IMR-90 (cell line): ENCODE data around the gene MPRIP.

Source experiments
- CEBPB ChIP-seq: IDR thresholded peaks from 2 replicates; pipeline ENCODE4 v1.6.1; 2012; ENCODE audit warnings: low read depth, low read length, improper control_type of control experiment
- CHD1 ChIP-seq: IDR thresholded peaks from 2 replicates; pipeline ENCODE4 v1.6.1; 2012; ENCODE audit warnings: low read depth, low read length, improper control_type of control experiment
- CTCF ChIP-seq: conservative IDR thresholded peaks from 2 replicates; pipeline ENCODE4 v1.5.1; 2012; ENCODE audit warnings: mild to moderate bottlenecking, low read depth, low read length, improper control_type of control experiment
- FOS ChIP-seq: fragments of 150-350 bp; IDR thresholded peaks from 2 replicates; pipeline ENCODE4 v1.6.1; 2016; ENCODE audit warnings: low read depth, low read length
- MAFK ChIP-seq: IDR thresholded peaks from 2 replicates; pipeline ENCODE4 v1.6.1; 2012; ENCODE audit warnings: low read depth, low read length, improper control_type of control experiment
- MAZ ChIP-seq: IDR thresholded peaks from 2 replicates; pipeline ENCODE4 v1.6.1; 2012; ENCODE audit warnings: low read depth, mild to moderate bottlenecking, low read length, improper control_type of control experiment, moderate library complexity, borderline replicate concordance
- MXI1 ChIP-seq: IDR thresholded peaks from 2 replicates; pipeline ENCODE4 v1.6.1; 2012; ENCODE audit warnings: low read depth, mild to moderate bottlenecking, low read length, moderate library complexity, borderline replicate concordance
- NFE2L2 ChIP-seq: fragments of 150-350 bp; IDR thresholded peaks from 2 replicates; pipeline ENCODE4 v1.6.1; 2016; ENCODE audit warnings: low read depth, mild to moderate bottlenecking, low read length
- POLR2A ChIP-seq: IDR thresholded peaks from 2 replicates; pipeline ENCODE4 v1.6.1; 2012; ENCODE audit warnings: mild to moderate bottlenecking, low read depth, low read length
- RAD21 ChIP-seq: IDR thresholded peaks from 2 replicates; pipeline ENCODE4 v1.6.1; 2012; ENCODE audit warnings: low read length, improper control_type of control experiment
- RCOR1 ChIP-seq: IDR thresholded peaks from 2 replicates; pipeline ENCODE4 v1.6.1; 2012; ENCODE audit warnings: mild to moderate bottlenecking, low read length, improper control_type of control experiment; ENCODE audit not compliant: insufficient replicate concordance
- RFX5 ChIP-seq: IDR thresholded peaks from 2 replicates; pipeline ENCODE4 v1.8.0; 2012; ENCODE audit warnings: low read depth, mild to moderate bottlenecking, low read length, moderate library complexity
- SMC3 ChIP-seq: fragments of 150-350 bp; IDR thresholded peaks from 2 replicates; pipeline ENCODE4 v1.6.1; 2016; ENCODE audit warnings: low read depth, mild to moderate bottlenecking, antibody characterized with exemption, low read length, moderate library complexity
- USF2 ChIP-seq: fragments of 150-350 bp; IDR thresholded peaks from 2 replicates; pipeline ENCODE4 v1.6.1; 2017; ENCODE audit warnings: mild to moderate bottlenecking, antibody characterized with exemption, low read length, low read depth

DNA sequence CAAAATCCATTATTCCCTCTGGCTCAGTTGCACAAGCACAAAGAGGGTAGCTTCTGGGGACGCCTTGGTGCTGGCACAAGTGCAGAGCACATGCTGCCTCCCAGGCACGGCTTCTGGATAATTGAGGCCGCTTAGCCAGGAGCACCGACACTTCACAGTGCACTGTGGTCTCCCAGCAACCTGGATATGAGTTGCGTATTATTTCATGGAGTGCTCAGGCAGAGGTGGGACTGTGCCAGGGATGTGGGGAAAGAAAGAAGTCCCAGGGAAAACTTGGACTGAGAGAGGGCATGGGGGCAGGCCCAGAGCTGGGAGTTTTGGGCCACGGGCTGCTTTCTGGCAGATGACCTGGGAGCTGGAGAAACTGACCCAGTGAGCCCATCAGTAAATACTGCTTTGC is 37.5 kb downstream of the MPRIP start:
- no peak for TF ChIP-seq POLR2A
- no peak for TF ChIP-seq CTCF
- TF ChIP-seq SMC3: no peak
- TF ChIP-seq FOS: no peak
- no peak for TF ChIP-seq MAZ
- TF ChIP-seq RAD21: no peak
- no peak for TF ChIP-seq CHD1
- TF ChIP-seq USF2: no peak
- no peak for TF ChIP-seq MAFK
- TF ChIP-seq NFE2L2: no peak
- no peak for TF ChIP-seq MXI1
- TF ChIP-seq CEBPB: no peak
- TF ChIP-seq RFX5: no peak
- TF ChIP-seq RCOR1: no peak
